ENCODE measurements around the gene GPR137.

DNA sequence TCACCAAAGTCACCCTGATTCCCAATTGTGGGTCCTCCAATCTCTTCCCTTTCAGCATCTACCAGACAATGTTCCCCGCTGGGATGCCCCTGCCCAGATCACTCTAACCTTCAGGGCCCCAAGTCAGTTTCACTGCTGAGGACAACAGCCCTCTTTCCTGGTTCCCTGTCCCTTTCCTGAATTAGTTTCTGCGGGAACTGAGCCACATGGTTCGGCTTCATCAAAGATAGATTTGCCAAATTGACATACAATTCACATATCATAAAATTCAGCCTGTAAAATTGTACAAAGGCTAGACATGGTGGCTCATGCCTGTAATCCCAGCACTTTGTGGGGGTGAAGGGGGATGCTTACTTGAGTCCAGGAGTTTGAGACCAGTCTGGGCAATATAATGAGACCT, 42.3 kb downstream of the GPR137 start:
- no peak for TF ChIP-seq CTCF (IDR thresholded peaks at IDR 0.05; ENCODE audit: low read length)
- no peak for TF ChIP-seq EZH2 (IDR thresholded peaks at IDR 0.05; ENCODE audit: borderline replicate concordance, low read length)

All from OCI-LY1 (cell line).